ENCODE measurements around the gene CD274.

Gene CD274

GRCh38 chr9:5488221-5489008 is 38.1 kb downstream of the CD274 start:
- Histone ChIP-seq H2AFZ (ENCODE audit: low read length) (no peak overlapping the region), H3K36me3 (ENCODE audit: insufficient read depth, low read length) (no peaks in the 10 kb centered on the region), H3K4me3 (ENCODE audit: low read length, poor library complexity, severe bottlenecking) (no peak overlapping the region), H3K79me2 (ENCODE audit: insufficient read depth, low read length) (no peaks in the 10 kb centered on the region), H3F3A (ENCODE audit: low read depth) (no peaks in the 10 kb centered on the region), H3K4me1 (ENCODE audit: insufficient read depth, low read length, poor library complexity, severe bottlenecking) (peaks cover 9% of the 10 kb centered on the region), H3K9ac (ENCODE audit: low read depth, low read length, poor library complexity, severe bottlenecking) (no peak overlapping the region), H4K20me1 (ENCODE audit: insufficient read depth, low read length, poor library complexity, severe bottlenecking) (no peaks in the 10 kb centered on the region), H3K27me3 (ENCODE audit: insufficient read depth, low read length, poor library complexity, severe bottlenecking) (no peaks in the 10 kb centered on the region), H3K9me3 (ENCODE audit: insufficient read depth, low read depth, low read length) (no peaks in the 10 kb centered on the region), H3K4me2 (ENCODE audit: low read depth, low read length, poor library complexity, severe bottlenecking) (no peak overlapping the region), H3K9me2 (replicated peaks; ENCODE audit: low read depth, low read length) (no peaks in the 10 kb centered on the region)
- TF ChIP-seq EZH2phosphoT487 (IDR thresholded peaks at IDR 0.05; ENCODE audit: borderline replicate concordance) = no peak
- TF ChIP-seq, protein P1, sequence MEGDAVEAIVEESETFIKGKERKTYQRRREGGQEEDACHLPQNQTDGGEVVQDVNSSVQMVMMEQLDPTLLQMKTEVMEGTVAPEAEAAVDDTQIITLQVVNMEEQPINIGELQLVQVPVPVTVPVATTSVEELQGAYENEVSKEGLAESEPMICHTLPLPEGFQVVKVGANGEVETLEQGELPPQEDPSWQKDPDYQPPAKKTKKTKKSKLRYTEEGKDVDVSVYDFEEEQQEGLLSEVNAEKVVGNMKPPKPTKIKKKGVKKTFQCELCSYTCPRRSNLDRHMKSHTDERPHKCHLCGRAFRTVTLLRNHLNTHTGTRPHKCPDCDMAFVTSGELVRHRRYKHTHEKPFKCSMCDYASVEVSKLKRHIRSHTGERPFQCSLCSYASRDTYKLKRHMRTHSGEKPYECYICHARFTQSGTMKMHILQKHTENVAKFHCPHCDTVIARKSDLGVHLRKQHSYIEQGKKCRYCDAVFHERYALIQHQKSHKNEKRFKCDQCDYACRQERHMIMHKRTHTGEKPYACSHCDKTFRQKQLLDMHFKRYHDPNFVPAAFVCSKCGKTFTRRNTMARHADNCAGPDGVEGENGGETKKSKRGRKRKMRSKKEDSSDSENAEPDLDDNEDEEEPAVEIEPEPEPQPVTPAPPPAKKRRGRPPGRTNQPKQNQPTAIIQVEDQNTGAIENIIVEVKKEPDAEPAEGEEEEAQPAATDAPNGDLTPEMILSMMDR (conservative IDR thresholded peaks at IDR 0.05; ENCODE audit: low read length) = no peak

DNA sequence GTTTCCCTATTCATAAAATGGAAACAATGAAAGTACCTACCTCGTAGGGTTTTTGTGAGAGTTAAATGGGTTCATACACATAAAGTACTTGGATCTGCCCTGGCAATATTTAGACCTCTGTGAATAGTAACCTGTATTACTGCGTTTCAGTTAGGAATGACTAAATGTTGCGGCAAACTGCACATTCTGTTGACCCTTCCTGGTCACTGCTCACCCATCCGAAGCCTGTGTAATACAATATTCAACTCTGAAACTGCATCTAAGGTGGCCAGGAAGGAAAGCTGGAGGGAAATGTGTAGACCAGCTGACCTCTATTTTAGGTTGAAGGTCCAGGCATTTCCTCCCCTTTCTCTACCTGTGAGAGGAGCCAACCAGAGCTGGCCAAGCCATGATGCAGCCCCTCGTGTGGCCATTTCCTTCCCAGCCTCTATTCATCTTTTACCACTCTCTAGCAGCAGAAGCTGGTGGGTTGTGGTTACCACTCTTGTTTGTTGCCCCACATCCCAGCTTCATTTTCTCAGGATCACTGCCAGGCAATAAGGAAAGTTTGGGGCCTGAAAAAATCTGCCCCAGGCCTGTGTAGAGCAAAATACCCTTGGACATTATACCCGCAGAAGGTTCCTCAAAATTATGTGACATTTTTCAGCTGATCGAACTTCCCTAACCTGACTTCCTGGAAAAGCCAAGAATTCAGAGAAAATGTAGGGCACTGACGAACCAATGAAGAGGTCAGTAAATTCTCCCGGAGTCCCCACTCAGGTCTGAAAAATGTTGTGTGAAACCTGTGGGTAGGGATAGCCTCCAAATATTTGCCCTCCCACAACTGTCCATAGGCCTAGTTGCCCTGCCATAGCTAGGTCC is 39.5 kb downstream of the CD274 start:
- H3K9ac ChIP-seq (ENCODE audit: low read depth, low read length, poor library complexity, severe bottlenecking) = no peak overlapping the region
- H3K9me3 ChIP-seq (ENCODE audit: insufficient read depth, low read depth, low read length) = no peaks in the 10 kb centered on the region
- H3F3A ChIP-seq (ENCODE audit: low read depth) = no peaks in the 10 kb centered on the region
- H2AFZ ChIP-seq (ENCODE audit: low read length) = no peak overlapping the region
- H3K9me2 ChIP-seq (replicated peaks; ENCODE audit: low read depth, low read length) = no peaks in the 10 kb centered on the region
- H3K79me2 ChIP-seq (ENCODE audit: insufficient read depth, low read length) = no peaks in the 10 kb centered on the region
- H3K4me3 ChIP-seq (ENCODE audit: low read length, poor library complexity, severe bottlenecking) = no peak overlapping the region
- peaks cover 18% of the 10 kb centered on the region for H3K4me1 ChIP-seq (ENCODE audit: insufficient read depth, low read length, poor library complexity, severe bottlenecking)
- TF ChIP-seq, protein P1 (conservative IDR thresholded peaks at IDR 0.05; ENCODE audit: low read length) = no peak
- TF ChIP-seq EZH2phosphoT487 (IDR thresholded peaks at IDR 0.05; ENCODE audit: borderline replicate concordance) = no peak
- no peaks in the 10 kb centered on the region for H3K27me3 ChIP-seq (ENCODE audit: insufficient read depth, low read length, poor library complexity, severe bottlenecking)
- H4K20me1 ChIP-seq (ENCODE audit: insufficient read depth, low read length, poor library complexity, severe bottlenecking) = no peaks in the 10 kb centered on the region
- no peak overlapping the region for H3K4me2 ChIP-seq (ENCODE audit: low read depth, low read length, poor library complexity, severe bottlenecking)
- H3K36me3 ChIP-seq (ENCODE audit: insufficient read depth, low read length) = no peaks in the 10 kb centered on the region

DNA sequence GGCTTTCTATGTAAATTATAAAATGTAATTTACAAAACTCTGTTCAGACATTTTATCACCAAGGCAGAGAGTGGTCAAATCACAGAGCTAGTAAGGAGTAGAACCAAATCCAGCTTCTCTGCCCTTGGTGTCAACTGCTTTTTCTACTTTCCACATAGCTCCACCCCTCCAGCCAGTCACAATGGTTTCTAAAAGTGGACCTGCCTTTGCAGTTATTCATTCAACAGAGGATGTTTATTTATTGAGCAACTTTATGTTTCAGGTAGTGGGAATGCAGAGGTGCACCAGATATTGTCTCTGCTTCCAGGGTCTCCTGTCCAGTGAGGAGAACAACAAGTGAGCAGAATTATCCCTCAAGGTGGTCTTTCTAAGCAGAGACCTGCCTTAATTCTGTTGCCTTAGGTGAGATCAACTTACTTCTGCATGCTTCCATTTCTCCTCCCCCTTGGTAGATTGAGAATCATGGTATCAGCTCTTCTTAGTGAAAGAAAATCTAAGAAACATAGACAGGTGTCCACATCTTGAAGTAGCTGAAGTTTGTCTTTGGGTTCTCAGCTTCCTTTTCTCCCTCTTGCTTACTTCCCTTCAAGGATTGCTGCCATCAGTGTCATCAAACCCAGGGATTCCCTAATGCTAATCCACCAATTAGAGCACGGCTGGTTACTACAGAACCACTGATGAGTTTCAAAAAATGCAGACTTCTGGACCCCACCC is 42.8 kb downstream of the CD274 start:
- Histone ChIP-seq H3K9me2 (replicated peaks; ENCODE audit: low read depth, low read length) (no peaks in the 10 kb centered on the region), H3K36me3 (ENCODE audit: insufficient read depth, low read length) (no peaks in the 10 kb centered on the region), H3F3A (ENCODE audit: low read depth) (no peaks in the 10 kb centered on the region), H3K27me3 (ENCODE audit: insufficient read depth, low read length, poor library complexity, severe bottlenecking) (no peaks in the 10 kb centered on the region), H3K9me3 (ENCODE audit: insufficient read depth, low read depth, low read length) (no peaks in the 10 kb centered on the region), H3K9ac (ENCODE audit: low read depth, low read length, poor library complexity, severe bottlenecking) (no peak overlapping the region), H3K4me3 (ENCODE audit: low read length, poor library complexity, severe bottlenecking) (no peak overlapping the region), H3K4me1 (ENCODE audit: insufficient read depth, low read length, poor library complexity, severe bottlenecking) (peaks cover 26% of the 10 kb centered on the region), H3K4me2 (ENCODE audit: low read depth, low read length, poor library complexity, severe bottlenecking) (peak overlapping the region; percentile 2), H2AFZ (ENCODE audit: low read length) (no peak overlapping the region), H3K79me2 (ENCODE audit: insufficient read depth, low read length) (no peaks in the 10 kb centered on the region), H4K20me1 (ENCODE audit: insufficient read depth, low read length, poor library complexity, severe bottlenecking) (no peaks in the 10 kb centered on the region)
- no peak for TF ChIP-seq EZH2phosphoT487 (IDR thresholded peaks at IDR 0.05; ENCODE audit: borderline replicate concordance)
- TF ChIP-seq, protein P1 (conservative IDR thresholded peaks at IDR 0.05; ENCODE audit: low read length) = no peak
